ENCODE measurements around the gene ADCYAP1R1. TPM values are rescaled to one million over a fixed set of nuclear protein-coding genes. Genes with fewer than 3 reads are reported as not detected.

The ADCYAP1R1 gene
- total and polyA plus RNA-seq, 2 of the 8 experiments (the other 6 are each of a cell fraction or from before 2014, with no cell fraction given) = 14.4 to 14.6 TPM

DNA sequence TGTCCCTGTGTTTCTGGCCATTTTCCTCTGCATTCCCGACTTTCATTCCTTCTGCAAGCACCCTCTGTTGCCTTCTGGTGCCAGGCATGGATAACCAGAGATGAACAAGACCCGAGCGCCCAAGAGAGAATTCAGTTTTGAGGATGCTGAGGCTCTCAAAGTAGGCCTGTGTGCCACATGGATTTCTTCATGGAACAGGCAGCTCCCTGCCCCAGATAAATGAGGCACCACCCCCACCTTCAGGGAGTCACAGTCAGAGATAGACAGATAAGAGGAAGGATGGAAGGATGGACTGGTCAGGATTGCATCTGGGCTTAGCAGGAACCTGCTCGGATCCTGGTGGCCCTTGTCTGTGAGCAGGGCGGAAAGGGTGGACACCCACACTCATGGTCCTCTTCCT lies 49.4 kb downstream of the ADCYAP1R1 start:
- Histone ChIP-seq H3K79me1 (ENCODE audit: low read depth, low read length) (no peaks in the 10 kb centered on the region), H3K18ac (ENCODE audit: extremely low read depth, low read length) (no peak overlapping the region), H3K4me3 (ENCODE audit: extremely low read depth in 1 of 4, insufficient read depth in 2 of 4, low read depth in 3 of 4, low read length in 4 of 4) (no peak overlapping the region), H3K23me2 (ENCODE audit: low read depth, low read length) (no peaks in the 10 kb centered on the region), H3K79me2 (ENCODE audit: control insufficient read depth in 1 of 2, insufficient read depth in 2 of 2, low read length in 2 of 2) (no peaks in the 10 kb centered on the region), H3K27me3 (replicated peaks in 1 of 4; ENCODE audit: control insufficient read depth in 3 of 4, extremely low read depth in 1 of 4, insufficient read depth in 3 of 4, low read length in 3 of 4) (no peaks in the 10 kb centered on the region), H4K20me1 (replicated peaks in 1 of 2; ENCODE audit: control insufficient read depth in 1 of 2, insufficient read depth in 2 of 2, low read length in 2 of 2) (peaks cover 2 to 3% of the 10 kb centered on the region in 2 experiments), H3K36me3 (ENCODE audit: control insufficient read depth in 2 of 4, insufficient read depth in 4 of 4, low read length in 3 of 4) (no peaks in the 10 kb centered on the region; a peak in 1 of 8 replicates), H3K9ac (replicated peaks in 1 of 4; ENCODE audit: extremely low read depth in 1 of 4, low read depth in 3 of 4, low read length in 3 of 4) (no peak overlapping the region), H2AK5ac (ENCODE audit: low read depth, low read length) (no peak overlapping the region), H2BK12ac (ENCODE audit: low read depth, low read length) (no peak overlapping the region), H4K91ac (replicated peaks; ENCODE audit: insufficient read length, low read length) (no peak overlapping the region), H2AFZ (ENCODE audit: low read length) (no peak overlapping the region), H4K5ac (ENCODE audit: insufficient read length, low read depth, low read length) (no peak overlapping the region), H3K4ac (replicated peaks; ENCODE audit: insufficient read length, low read depth, low read length) (no peak overlapping the region), H3K9me3 (ENCODE audit: insufficient read depth in 2 of 2, low read depth in 1 of 2, low read length in 1 of 2) (no peaks in the 10 kb centered on the region), H3K14ac (ENCODE audit: insufficient read length) (no peak overlapping the region), H3K4me1 (replicated peaks in 1 of 4; ENCODE audit: control insufficient read depth in 3 of 4, insufficient read depth in 4 of 4, low read length in 3 of 4) (no peaks in the 10 kb centered on the region; a peak in 1 of 7 replicates), H2BK120ac (replicated peaks; ENCODE audit: low read depth, low read length) (no peak overlapping the region), H2BK20ac (ENCODE audit: low read length) (no peak overlapping the region), H3K56ac (replicated peaks; ENCODE audit: insufficient read length, low read depth, low read length) (no peak overlapping the region), H2BK5ac (ENCODE audit: low read depth, low read length) (no peak overlapping the region), H3K23ac (ENCODE audit: insufficient read length) (no peak overlapping the region), H4K8ac (ENCODE audit: extremely low read depth, insufficient read depth, low read length) (no peak overlapping the region), H2BK15ac (ENCODE audit: low read length) (no peak overlapping the region), H3K27ac (ENCODE audit: low read depth, low read length) (no peak overlapping the region), H3K4me2 (ENCODE audit: insufficient read depth in 1 of 2, low read depth in 2 of 2, low read length in 2 of 2) (no peak overlapping the region)
- TF ChIP-seq BACH1 (IDR thresholded peaks at IDR 0.05; ENCODE audit: low read length) (no peak), CBX8 (IDR thresholded peaks at IDR 0.05; ENCODE audit: borderline replicate concordance, low read depth, low read length) (no peak), CHD1 (IDR thresholded peaks at IDR 0.05; ENCODE audit: low read depth, low read length) (no peak), HDAC6 (IDR thresholded peaks at IDR 0.05; ENCODE audit: low read depth, low read length) (no peak), SP4 (IDR thresholded peaks at IDR 0.05; ENCODE audit: low read length) (no peak), TCF12 (IDR thresholded peaks at IDR 0.05; ENCODE audit: low read depth, low read length) (no peak), TBP (IDR thresholded peaks at IDR 0.05; ENCODE audit: low read depth, low read length) (no peak), CEBPB (IDR thresholded peaks at IDR 0.05; ENCODE audit: low read depth, low read length) (no peak), BRCA1 (IDR thresholded peaks at IDR 0.05; ENCODE audit: low read depth, low read length) (no peak), TAF1 (IDR thresholded peaks at IDR 0.05; ENCODE audit: low read depth, low read length) (no peak), SIX5 (IDR thresholded peaks at IDR 0.05; ENCODE audit: low read depth, low read length) (no peak)
- ChIA-PET CTCF (ENCODE audit: partially characterized antibody) (interaction anchor here (0.9 to 19.4 kb wide), 6 partner anchors 21 to 118 kb away, joined by 3 to 162 read pairs (median 7); no protein-coding TSS in a partner anchor), POLR2A (ENCODE audit: partially characterized antibody) (interaction anchor here (1.0 to 1.4 kb wide), 2 partner anchors 11 to 117 kb away, joined by 4 to 5 read pairs; no protein-coding TSS in a partner anchor)
- no peak for FAIRE-seq
- DNase-seq (ENCODE audit: low read depth in 1 of 2, low spot score in 2 of 2) = no peak
- WGBS, 2 experiments (ENCODE audit: extremely low coverage in 1 of 2, insufficient coverage in 1 of 2, insufficient read length in 1 of 2, insufficient replicate concordance in 2 of 2, low coverage in 1 of 2, low lambda C conversion rate in 2 of 2, missing lambda C conversion rate in 1 of 2) = 83% methylated on average over 5 of the region's 5 CpGs; no CpG with 5 or more reads in 1 of the 2 experiments
